B cell (primary cell): ENCODE results near the gene MRTFB. TPM values are rescaled to one million over a fixed set of nuclear protein-coding genes. Genes with fewer than 3 reads are reported as not detected.

ENCODE experiments used
- ATAC-seq: fragments of 200-7000 bp; cut with Tn5 transposase; one replicate; pipeline ENCODE4 v1.10.0; 2021; ENCODE audit warnings: low read depth, mild to moderate bottlenecking, moderate number of reproducible peaks, moderate library complexity
- CTCF ChIA-PET: fragments of 350-600 bp; sonication (Branson Sonifier 250); formaldehyde crosslinking; loops from one replicate; lab custom pipeline; 2021; ENCODE audit warnings: antibody characterized with exemption, inconsistent platforms; lab: Charles Lee
- POLR2A ChIA-PET: fragments of 350-600 bp; sonication (Branson Sonifier 250); formaldehyde crosslinking; loops from one replicate; lab custom pipeline; 2021; ENCODE audit warnings: antibody characterized with exemption; lab: Charles Lee
- DNase-seq: peaks from one replicate; pipeline ENCODE4 v3.0.0; 2013
- H2AFZ ChIP-seq: 2 replicates; pipeline ENCODE4 v1.6.1; 2012; ENCODE audit warnings: mild to moderate bottlenecking, low read depth, low read length; ENCODE audit not compliant: insufficient read depth, poor library complexity, severe bottlenecking
- H3K27ac ChIP-seq, 2 donors: 1 replicate in 1 of 2; 2 replicates in 1 of 2; pipeline ENCODE4 v1.5.1; 2012 to 2013; ENCODE audit warnings: low read length in 2 of 2, mild to moderate bottlenecking in 2 of 2, moderate library complexity in 1 of 2
- H3K27me3 ChIP-seq, 4 experiments: fragments of 200-600 bp in 1 of 4; sonication (generic) in 1 of 4; replicated peaks in 1 of 4; 1 replicate in 2 of 4; 2 replicates in 2 of 4; pipeline versions ENCODE4 v1.6.1 to v1.7.0; 2013 to 2016; ENCODE audit warnings: low read length in 3 of 4, mild to moderate bottlenecking in 2 of 4, mixed read lengths in 1 of 4, moderate library complexity in 1 of 4; ENCODE audit not compliant: insufficient read depth in 4 of 4, control insufficient read depth in 3 of 4; ENCODE audit errors: control extremely low read depth in 1 of 4
- H3K36me3 ChIP-seq, 2 experiments: replicated peaks in 1 of 2; 1 replicate in 1 of 2; 2 replicates in 1 of 2; pipeline versions ENCODE4 v1.6.1 to v1.7.1; 2013; ENCODE audit warnings: low read length in 1 of 2; ENCODE audit not compliant: insufficient read depth in 2 of 2, control insufficient read depth in 1 of 2; ENCODE audit errors: control extremely low read depth in 1 of 2, extremely low read depth in 1 of 2
- H3K4me1 ChIP-seq, 2 donors: fragments of 200-600 bp in 1 of 2; sonication (generic) in 1 of 2; 1 replicate in 1 of 2; 2 replicates in 1 of 2; pipeline versions ENCODE4 v1.5.1 to v1.6.1; 2013 to 2017; ENCODE audit warnings: low read length in 2 of 2; ENCODE audit not compliant: control insufficient read depth in 2 of 2, insufficient read depth in 2 of 2
- H3K4me2 ChIP-seq: replicated peaks from 2 replicates; pipeline ENCODE3; 2012; ENCODE audit warnings: mild to moderate bottlenecking, low read depth, low read length; ENCODE audit not compliant: poor library complexity, severe bottlenecking
- H3K4me3 ChIP-seq, 5 experiments: fragments of 200-600 bp in 1 of 5; sonication (generic) in 1 of 5; 1 replicate in 3 of 5; 2 replicates in 2 of 5; pipeline versions ENCODE4 v1.5.1 to v1.7.0; 2011 to 2016; ENCODE audit warnings: low read length in 4 of 5, mild to moderate bottlenecking in 4 of 5, low read depth in 2 of 5, control low read depth in 1 of 5, moderate library complexity in 1 of 5; ENCODE audit not compliant: insufficient read depth in 1 of 5; ENCODE audit errors: control extremely low read depth in 1 of 5, extremely low read depth in 1 of 5
- H3K79me2 ChIP-seq: fragments of 200-600 bp; sonication (generic); one replicate; pipeline ENCODE4 v1.6.0; 2016; ENCODE audit warnings: low read length; ENCODE audit not compliant: control insufficient read depth, insufficient read depth
- H3K9ac ChIP-seq: fragments of 200-600 bp; sonication (generic); 2 replicates; pipeline ENCODE4 v1.6.1; 2017; ENCODE audit warnings: mild to moderate bottlenecking, low read length, moderate library complexity
- H3K9me3 ChIP-seq, 3 donors: one replicate each; pipeline versions ENCODE4 v1.6.1 to v1.7.1; 2013; ENCODE audit warnings: low read length in 2 of 3; ENCODE audit not compliant: control insufficient read depth in 2 of 3, insufficient read depth in 1 of 3; ENCODE audit errors: control extremely low read depth in 1 of 3
- H4K20me1 ChIP-seq: 2 replicates; pipeline ENCODE4 v1.6.0; 2012; ENCODE audit warnings: mild to moderate bottlenecking, low read length; ENCODE audit not compliant: insufficient read depth, control insufficient read depth, poor library complexity, severe bottlenecking
- H3K27ac Mint-ChIP-seq: one replicate; pipeline ENCODE4 v1.8.0; 2021; ENCODE audit warnings: mixed read lengths
- H3K27me3 Mint-ChIP-seq: one replicate; pipeline ENCODE4 v1.8.0; 2021; ENCODE audit warnings: mixed read lengths
- H3K4me1 Mint-ChIP-seq: one replicate; pipeline ENCODE4 v1.8.0; 2021; ENCODE audit warnings: mixed read lengths
- H3K4me3 Mint-ChIP-seq: one replicate; pipeline ENCODE4 v1.8.0; 2021; ENCODE audit warnings: mixed read lengths
- H3K9me3 Mint-ChIP-seq: one replicate; pipeline ENCODE4 v1.8.0; 2022; ENCODE audit warnings: mixed read lengths; ENCODE audit not compliant: insufficient read depth
- CTCF ChIP-seq: fragments of 200-600 bp; IDR thresholded peaks from one replicate; pipeline ENCODE4 v1.8.0; 2022; ENCODE audit warnings: antibody characterized with exemption, mild to moderate bottlenecking
- EZH2 ChIP-seq: IDR thresholded peaks from 2 replicates; pipeline ENCODE4 v1.6.1; 2012; ENCODE audit warnings: borderline replicate concordance, low read depth, mild to moderate bottlenecking, moderate library complexity, low read length; ENCODE audit not compliant: insufficient read depth, poor library complexity, severe bottlenecking
- WGBS: methylation state at CpG from one replicate; pipeline ENCODE4 v1.1.5; 2013; ENCODE audit warnings: missing lambda C conversion rate; ENCODE audit not compliant: insufficient coverage; 5-methylcytosine and 5-hydroxymethylcytosine counted together
- intact Hi-C: fragments of 100-400 bp; cut with micrococcal nuclease; formaldehyde crosslinking; loops from one replicate; pipeline ENCODE4 v1.10.0; 2022
- polyA plus RNA-seq: library from polyadenylated mRNA; depleted of rRNA; stranded (reverse); fragments of >200 nt; gene quantifications from 2 replicates; pipeline ENCODE4 v1.2.3, GENCODE V29; 2012
- total RNA-seq, 2 donors: library from RNA; stranded (reverse); fragments of 120-200 nt in 1 of 2; gene quantifications; 1 replicate in 1 of 2; 2 replicates in 1 of 2; pipeline versions ENCODE4 v1.2.3 to v1.2.4, GENCODE V29; 2013 to 2022

MRTFB gene
- total and polyA plus RNA-seq, 2 donors (not counting 1 experiment from before 2014, with no cell fraction given) = 6.6 to 39.5 TPM

GRCh38 chr16:14278749-14279148 lies 207.6 kb downstream of the MRTFB start:
- DNase-seq (no peak), ATAC-seq (no peak)
- WGBS = 79% methylated on average over 2 of the region's 2 CpGs
- H3K27me3 ChIP-seq = no peaks in the 10 kb centered on the region
- TF ChIP-seq CTCF = no peak
- no peak for TF ChIP-seq EZH2
- no peaks in the 10 kb centered on the region for H3K4me1 ChIP-seq
- H3K4me1 Mint-ChIP-seq = no peaks in the 10 kb centered on the region
- peaks cover 16% of the 10 kb centered on the region for H3K27me3 Mint-ChIP-seq
- no peak overlapping the region for H3K27ac ChIP-seq
- ChIA-PET POLR2A (no interaction called here), CTCF (no interaction called here)
- no peak overlapping the region for H3K4me2 ChIP-seq
- H2AFZ ChIP-seq = no peak overlapping the region
- H3K4me3 Mint-ChIP-seq = no peak overlapping the region
- no peak overlapping the region for H3K9ac ChIP-seq
- H4K20me1 ChIP-seq = no peaks in the 10 kb centered on the region
- intact Hi-C loops = no loop called here
- H3K79me2 ChIP-seq = no peaks in the 10 kb centered on the region
- H3K9me3 ChIP-seq = no peaks in the 10 kb centered on the region
- no peaks in the 10 kb centered on the region for H3K36me3 ChIP-seq
- H3K4me3 ChIP-seq = no peak overlapping the region
- no peak overlapping the region for H3K27ac Mint-ChIP-seq
- no peaks in the 10 kb centered on the region for H3K9me3 Mint-ChIP-seq

GRCh38 chr16:14280541-14280940 lies 209.4 kb downstream of the MRTFB start:
- WGBS = no CpG with 5 or more reads among the region's 2 CpGs

More at GRCh38 chr16:14280541-14280940, 209.4 kb downstream of the MRTFB start:
- Histone ChIP-seq H3K4me3 (no peak overlapping the region), H3K79me2 (no peaks in the 10 kb centered on the region), H4K20me1 (no peaks in the 10 kb centered on the region), H3K27me3 (no peaks in the 10 kb centered on the region), H3K4me1 (peaks cover 6 to 7% of the 10 kb centered on the region in 2 donors), H3K9ac (no peak overlapping the region), H3K27ac (no peak overlapping the region), H3K4me2 (no peak overlapping the region), H3K9me3 (no peaks in the 10 kb centered on the region), H3K36me3 (no peaks in the 10 kb centered on the region), H2AFZ (no peak overlapping the region)
- Mint-ChIP-seq H3K27me3 (peaks cover 16% of the 10 kb centered on the region), H3K4me3 (no peak overlapping the region), H3K27ac (no peak overlapping the region), H3K9me3 (no peaks in the 10 kb centered on the region), H3K4me1 (peaks cover 8% of the 10 kb centered on the region)
- ChIA-PET POLR2A (no interaction called here), CTCF (no interaction called here)
- TF ChIP-seq EZH2 (no peak), CTCF (no peak)
- intact Hi-C loops = no loop called here
- no peak for ATAC-seq
- no peak for DNase-seq
